Astrocyte of the spinal cord (primary cell): ENCODE data around the gene ULK4.

ENCODE experiments used
- DNase-seq: peaks from one replicate; pipeline ENCODE4 v3.0.0; 2011; ENCODE audit warnings: low read depth, low spot score
- H3K4me3 ChIP-seq: 2 replicates; pipeline ENCODE4 v1.5.1; 2011; ENCODE audit warnings: low read depth, mild to moderate bottlenecking, low read length, moderate library complexity
- CTCF ChIP-seq: IDR thresholded peaks from 2 replicates; pipeline ENCODE4 v1.5.1; 2012; ENCODE audit warnings: low read depth, mild to moderate bottlenecking, low read length, inconsistent platforms
- in situ Hi-C: cut with HindIII; loops from 2 replicates; pipeline ENCODE4 v1.10.0; 2017; ENCODE audit warnings: low sequenced_read_pairs

The ULK4 gene

GRCh38 chr3:41243183-41243582 is 718.7 kb downstream of the ULK4 start:
- DNase-seq = no peak
- no peak overlapping the region for H3K4me3 ChIP-seq
- no peak for TF ChIP-seq CTCF
- in situ Hi-C loops = loop anchor here (25.0 kb wide), 1 partner anchor 656 kb away; no protein-coding TSS in a partner anchor

GRCh38 chr3:41241800-41242571 is 719.9 kb downstream of the ULK4 start:
- in situ Hi-C loops = loop anchor here (25.0 kb wide), 1 partner anchor 655 kb away; no protein-coding TSS in a partner anchor
- no peak overlapping the region for H3K4me3 ChIP-seq
- no peak for DNase-seq
- TF ChIP-seq CTCF = no peak

- TF ChIP-seq CTCF = no peak
- H3K4me3 ChIP-seq = no peak overlapping the region
- no peak for DNase-seq
- in situ Hi-C loops = loop anchor here (25.0 kb wide), 1 partner anchor 654 kb away; no protein-coding TSS in a partner anchor
These were observed 720.7 kb downstream of the ULK4 start for GRCh38 chr3:41241161-41241560.

GRCh38 chr3:41239587-41239986 is 722.3 kb downstream of the ULK4 start:
- H3K4me3 ChIP-seq = no peak overlapping the region
- in situ Hi-C loops = loop anchor here (25.0 kb wide), 1 partner anchor 652 kb away; no protein-coding TSS in a partner anchor
- DNase-seq = no peak
- TF ChIP-seq CTCF = no peak

GRCh38 chr3:41237907-41238306 is 724.0 kb downstream of the ULK4 start:
- H3K4me3 ChIP-seq = no peak overlapping the region
- in situ Hi-C loops = loop anchor here (25.0 kb wide), 1 partner anchor 651 kb away; no protein-coding TSS in a partner anchor
- no peak for DNase-seq
- no peak for TF ChIP-seq CTCF

- no peak for DNase-seq
- TF ChIP-seq CTCF = no peak
- no peak overlapping the region for H3K4me3 ChIP-seq
- in situ Hi-C loops = loop anchor here (25.0 kb wide), 1 partner anchor 649 kb away; no protein-coding TSS in a partner anchor
These were observed 725.7 kb downstream of the ULK4 start for GRCh38 chr3:41236228-41236627.
